GM23248 (cell line): ENCODE data around the gene EXD3. TPM values are rescaled to one million over a fixed set of nuclear protein-coding genes. Genes with fewer than 3 reads are reported as not detected.

ENCODE experiments used
- DNase-seq: peaks from one replicate; pipeline ENCODE4 v3.0.0-alpha.2; 2015
- H2AFZ ChIP-seq: fragments of 200-600 bp; sonication (generic); 2 replicates; pipeline ENCODE4 v1.6.1; 2016; ENCODE audit warnings: antibody characterized with exemption
- H3F3A ChIP-seq: fragments of 200-600 bp; sonication (generic); 2 replicates; pipeline ENCODE4 v1.6.1; 2016; ENCODE audit warnings: mild to moderate bottlenecking, antibody characterized with exemption, mixed run types; ENCODE audit not compliant: insufficient read depth
- H3K27ac ChIP-seq: fragments of 200-600 bp; sonication (generic); 2 replicates; pipeline ENCODE4 v1.5.1; 2016; ENCODE audit warnings: mild to moderate bottlenecking
- H3K27me3 ChIP-seq: fragments of 200-600 bp; sonication (generic); replicated peaks from 2 replicates; pipeline ENCODE4 v1.6.1; 2016; ENCODE audit warnings: mild to moderate bottlenecking; ENCODE audit not compliant: insufficient read depth
- H3K36me3 ChIP-seq: fragments of 200-600 bp; sonication (generic); 2 replicates; pipeline ENCODE4 v1.6.1; 2016; ENCODE audit warnings: low read depth, mild to moderate bottlenecking
- H3K4me1 ChIP-seq: fragments of 200-600 bp; sonication (generic); 2 replicates; pipeline ENCODE4 v1.6.1; 2016; ENCODE audit warnings: mild to moderate bottlenecking; ENCODE audit not compliant: insufficient read depth
- H3K4me2 ChIP-seq: fragments of 200-600 bp; sonication (generic); one replicate; pipeline ENCODE4 v1.6.1; 2016; ENCODE audit warnings: mild to moderate bottlenecking; ENCODE audit not compliant: unreplicated experiment
- H3K4me3 ChIP-seq: fragments of 200-600 bp; sonication (generic); 2 replicates; pipeline ENCODE4 v1.5.1; 2016; ENCODE audit warnings: mild to moderate bottlenecking
- H3K79me2 ChIP-seq: fragments of 200-600 bp; sonication (generic); 2 replicates; pipeline ENCODE4 v1.6.1; 2016; ENCODE audit warnings: mild to moderate bottlenecking; ENCODE audit not compliant: insufficient read depth
- H3K9ac ChIP-seq: fragments of 200-600 bp; sonication (generic); 2 replicates; pipeline ENCODE4 v1.6.1; 2016; ENCODE audit warnings: mild to moderate bottlenecking
- H3K9me2 ChIP-seq: fragments of 200-600 bp; sonication (generic); 2 replicates; pipeline ENCODE4 v1.6.1; 2016; ENCODE audit warnings: mixed run types, mild to moderate bottlenecking, moderate library complexity; ENCODE audit not compliant: insufficient read depth
- H3K9me3 ChIP-seq: fragments of 200-600 bp; sonication (generic); one replicate; pipeline ENCODE4 v1.6.1; 2017; ENCODE audit warnings: low read depth
- H4K20me1 ChIP-seq: fragments of 200-600 bp; sonication (generic); 2 replicates; pipeline ENCODE4 v1.6.0; 2016; ENCODE audit not compliant: insufficient read depth
- EZH2 ChIP-seq: fragments of 200-600 bp; sonication (generic); IDR thresholded peaks from 2 replicates; pipeline ENCODE4 v1.6.1; 2018; ENCODE audit warnings: antibody characterized with exemption, mild to moderate bottlenecking; ENCODE audit not compliant: insufficient read depth, poor library complexity, severe bottlenecking
- EZH2phosphoT487 ChIP-seq: fragments of 200-600 bp; sonication (generic); IDR thresholded peaks from 2 replicates; pipeline ENCODE4 v1.6.1; 2018; ENCODE audit warnings: antibody characterized with exemption, moderate library complexity, mild to moderate bottlenecking, low read depth; ENCODE audit not compliant: insufficient read depth
- WGBS, 2 experiments: methylation state at CpG; one replicate each; pipeline ENCODE4 v1.1.6; 2015 to 2017; ENCODE audit warnings: low lambda C conversion rate in 2 of 2, low coverage in 1 of 2; ENCODE audit errors: missing lambda C conversion rate in 2 of 2; 5-methylcytosine and 5-hydroxymethylcytosine counted together
- in situ Hi-C: fragments of 300-500 bp; cut with MboI; formaldehyde crosslinking; loops from 2 replicates; pipeline ENCODE4 v1.15.0; 2020
- polyA plus RNA-seq: library from polyadenylated mRNA; unstranded; fragments of >200 nt; fragmentation: Nextera tagmentation; extraction: Ambion mirVana; gene quantifications from 2 replicates; pipeline ENCODE4 v1.2.1, GENCODE V29; 2016
- total RNA-seq: library from RNA; depleted of rRNA; stranded (reverse); fragments of >200 nt; shearing (Covaris generic); gene quantifications from 2 replicates; pipeline ENCODE4 v1.2.3, GENCODE V29; 2014

Gene EXD3
- total and polyA plus RNA-seq, 2 experiments from 2014 or later = 10.1 to 11.6 TPM

- H3K36me3 ChIP-seq = no peaks in the 10 kb centered on the region
- TF ChIP-seq EZH2phosphoT487 (no peak), EZH2 (no peak)
- in situ Hi-C loops = no loop called here
- no peak overlapping the region for H2AFZ ChIP-seq
- H4K20me1 ChIP-seq = no peaks in the 10 kb centered on the region
- H3K79me2 ChIP-seq = no peaks in the 10 kb centered on the region
- H3K4me3 ChIP-seq = no peak overlapping the region
- H3F3A ChIP-seq = peaks cover 11% of the 10 kb centered on the region
- H3K4me2 ChIP-seq = no peak overlapping the region
- no peak for DNase-seq
- no peak overlapping the region for H3K9ac ChIP-seq
- H3K4me1 ChIP-seq = no peaks in the 10 kb centered on the region
- no peaks in the 10 kb centered on the region for H3K9me3 ChIP-seq
- 82 to 88% methylated on average over 11 to 32 of the region's 37 CpGs for WGBS, 2 experiments
- H3K27me3 ChIP-seq = no peaks in the 10 kb centered on the region
- H3K9me2 ChIP-seq = peaks cover 4% of the 10 kb centered on the region; the same call in 1 of the 2 replicates
- no peak overlapping the region for H3K27ac ChIP-seq
Measured at GRCh38 chr9:137323531-137324331, 99.2 kb downstream of the EXD3 start.

- no peaks in the 10 kb centered on the region for H4K20me1 ChIP-seq
- no peak overlapping the region for H2AFZ ChIP-seq
- H3F3A ChIP-seq = no peaks in the 10 kb centered on the region; the same call in 1 of the 2 replicates
- H3K79me2 ChIP-seq = no peaks in the 10 kb centered on the region
- no peak overlapping the region for H3K4me3 ChIP-seq
- no peak for DNase-seq
- WGBS, 2 experiments = 84 to 88% methylated on average over 22 of the region's 22 CpGs
- H3K27ac ChIP-seq = no peak overlapping the region
- in situ Hi-C loops = no loop called here
- H3K4me1 ChIP-seq = no peaks in the 10 kb centered on the region
- no peak for TF ChIP-seq EZH2
- no peak for TF ChIP-seq EZH2phosphoT487
- H3K9ac ChIP-seq = no peak overlapping the region
- no peaks in the 10 kb centered on the region for H3K9me3 ChIP-seq
- H3K36me3 ChIP-seq = no peaks in the 10 kb centered on the region
- no peaks in the 10 kb centered on the region for H3K9me2 ChIP-seq
- H3K4me2 ChIP-seq = no peak overlapping the region
- H3K27me3 ChIP-seq = no peaks in the 10 kb centered on the region
Measured at GRCh38 chr9:137321726-137322361, 101.1 kb downstream of the EXD3 start.

GRCh38 chr9:137320555-137321384 is 102.2 kb downstream of the EXD3 start:
- Histone ChIP-seq H3K9me3 (no peaks in the 10 kb centered on the region), H3K9ac (no peak overlapping the region), H3K9me2 (no peaks in the 10 kb centered on the region), H3K36me3 (no peaks in the 10 kb centered on the region), H2AFZ (no peak overlapping the region), H3K4me3 (no peak overlapping the region), H3K27me3 (no peaks in the 10 kb centered on the region), H4K20me1 (no peaks in the 10 kb centered on the region), H3F3A (no peaks in the 10 kb centered on the region), H3K79me2 (no peaks in the 10 kb centered on the region), H3K27ac (no peak overlapping the region), H3K4me2 (no peak overlapping the region), H3K4me1 (no peaks in the 10 kb centered on the region)
- no peak for DNase-seq
- TF ChIP-seq EZH2 (no peak), EZH2phosphoT487 (no peak)
- in situ Hi-C loops = no loop called here
- WGBS, 2 experiments = 78 to 80% methylated on average over 22 of the region's 24 CpGs

DNA sequence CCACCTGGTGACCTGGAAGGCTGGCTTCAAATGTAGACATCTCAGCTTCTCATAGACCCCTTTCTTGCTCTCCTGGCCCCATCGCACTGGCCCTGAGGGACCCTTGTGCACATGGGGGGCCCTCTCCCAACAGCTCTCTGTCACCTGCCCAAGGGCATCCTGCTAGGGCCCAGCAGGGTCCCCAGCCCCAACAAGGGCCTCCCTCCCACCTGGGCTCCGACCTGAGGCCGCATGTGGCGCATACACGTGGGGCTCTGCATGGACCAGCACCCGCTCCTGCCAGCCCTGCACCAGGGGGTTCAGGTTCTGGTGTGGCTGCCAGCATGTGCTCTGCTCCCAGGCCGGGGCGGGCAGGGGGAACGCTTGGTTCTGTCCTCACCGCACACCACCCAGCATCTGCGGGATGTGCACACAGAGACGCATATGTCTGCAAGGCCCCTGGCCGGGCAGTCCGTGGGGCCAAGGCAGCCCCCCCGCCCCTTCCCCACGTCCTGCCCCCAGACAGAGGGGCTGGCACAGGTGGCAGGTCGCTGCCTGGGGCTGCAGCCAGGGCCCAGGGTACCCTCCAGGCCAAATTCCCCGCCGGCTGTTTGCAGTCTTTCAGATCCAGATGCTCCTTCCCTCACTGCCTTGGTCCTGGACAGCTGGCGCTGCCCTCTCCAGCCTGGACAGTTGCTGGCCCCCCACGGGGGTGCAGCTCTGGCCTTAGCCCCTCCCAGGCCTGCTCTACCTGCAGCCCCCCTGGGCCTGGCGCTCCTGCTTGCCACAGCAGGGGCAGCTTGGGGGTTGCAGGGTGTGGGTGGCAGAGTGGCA is 103.0 kb downstream of the EXD3 start:
- Histone ChIP-seq H3K4me3 (no peak overlapping the region), H3K79me2 (no peaks in the 10 kb centered on the region), H3K36me3 (no peaks in the 10 kb centered on the region), H4K20me1 (no peaks in the 10 kb centered on the region), H2AFZ (no peak overlapping the region), H3K27me3 (no peaks in the 10 kb centered on the region), H3K9ac (no peak overlapping the region), H3K9me2 (no peaks in the 10 kb centered on the region), H3F3A (no peaks in the 10 kb centered on the region), H3K9me3 (no peaks in the 10 kb centered on the region), H3K27ac (no peak overlapping the region), H3K4me2 (no peak overlapping the region), H3K4me1 (no peaks in the 10 kb centered on the region)
- no peak for TF ChIP-seq EZH2
- TF ChIP-seq EZH2phosphoT487 = no peak
- in situ Hi-C loops = no loop called here
- 80 to 86% methylated on average over 13 to 22 of the region's 22 CpGs for WGBS, 2 experiments
- no peak for DNase-seq
